DOHH2 (cell line): ENCODE data around the gene PTGFRN.

ENCODE experiments used
- H3F3A ChIP-seq: fragments of 200-600 bp; sonication (generic), shearing (Covaris generic); 2 replicates; pipeline ENCODE4 v1.6.0; 2016; ENCODE audit warnings: antibody characterized with exemption, mild to moderate bottlenecking; ENCODE audit not compliant: control insufficient read depth, insufficient read depth
- H3K27ac ChIP-seq: fragments of 200-600 bp; sonication (generic); 2 replicates; pipeline ENCODE4 v1.5.1; 2014; ENCODE audit warnings: low read depth, mild to moderate bottlenecking, low read length, moderate library complexity
- H3K27me3 ChIP-seq: fragments of 200-600 bp; sonication (generic); 2 replicates; pipeline ENCODE4 v1.6.1; 2014; ENCODE audit warnings: mild to moderate bottlenecking, low read length, mixed read lengths; ENCODE audit not compliant: control insufficient read depth
- H3K36me3 ChIP-seq: fragments of 200-600 bp; sonication (generic); 2 replicates; pipeline ENCODE4 v1.6.1; 2014; ENCODE audit warnings: mild to moderate bottlenecking, low read length, moderate library complexity, mixed read lengths; ENCODE audit not compliant: control insufficient read depth
- H3K4me1 ChIP-seq: fragments of 200-600 bp; sonication (generic); 2 replicates; pipeline ENCODE4 v1.6.1; 2014; ENCODE audit warnings: mild to moderate bottlenecking, low read length, mixed read lengths; ENCODE audit not compliant: control insufficient read depth
- H3K4me2 ChIP-seq: fragments of 200-600 bp; sonication (generic); 2 replicates; pipeline ENCODE4 v1.6.0; 2014; ENCODE audit warnings: mild to moderate bottlenecking, low read length, moderate library complexity
- H3K4me3 ChIP-seq: fragments of 200-600 bp; sonication (generic); 2 replicates; pipeline ENCODE4 v1.5.1; 2014; ENCODE audit warnings: mild to moderate bottlenecking, low read length, mixed read lengths
- H3K79me2 ChIP-seq: fragments of 200-600 bp; sonication (generic); 2 replicates; pipeline ENCODE4 v1.6.1; 2014; ENCODE audit warnings: mild to moderate bottlenecking, low read length, mixed read lengths; ENCODE audit not compliant: control insufficient read depth
- H3K9me2 ChIP-seq: fragments of 200-600 bp; sonication (generic); replicated peaks from 2 replicates; pipeline ENCODE4 v1.6.1; 2014; ENCODE audit warnings: mild to moderate bottlenecking, low read length, mixed read lengths; ENCODE audit not compliant: control insufficient read depth
- H3K9me3 ChIP-seq: fragments of 200-600 bp; sonication (generic); 2 replicates; pipeline ENCODE4 v1.6.1; 2014; ENCODE audit warnings: antibody characterized with exemption, low read length, mixed read lengths; ENCODE audit not compliant: control insufficient read depth, insufficient read depth
- H4K20me1 ChIP-seq: fragments of 200-600 bp; sonication (generic); 2 replicates; pipeline ENCODE4 v1.6.0; 2014; ENCODE audit warnings: low read depth, mild to moderate bottlenecking, antibody characterized with exemption, low read length, moderate library complexity; ENCODE audit not compliant: control insufficient read depth, insufficient read depth
- EZH2phosphoT487 ChIP-seq: fragments of 200-600 bp; sonication (generic); IDR thresholded peaks from 2 replicates; pipeline ENCODE4 v1.6.1; 2017; ENCODE audit warnings: borderline replicate concordance, mild to moderate bottlenecking, antibody characterized with exemption, low read length, moderate library complexity, mixed read lengths
- TF ChIP-seq, protein P1 (sequence below): fragments of 200-600 bp; sonication (generic); IDR thresholded peaks from one replicate; pipeline ENCODE4 v1.5.1; 2014; ENCODE audit warnings: antibody characterized with exemption, mild to moderate bottlenecking, low read depth, low read length; ENCODE audit not compliant: poor library complexity, severe bottlenecking

The PTGFRN gene

DNA sequence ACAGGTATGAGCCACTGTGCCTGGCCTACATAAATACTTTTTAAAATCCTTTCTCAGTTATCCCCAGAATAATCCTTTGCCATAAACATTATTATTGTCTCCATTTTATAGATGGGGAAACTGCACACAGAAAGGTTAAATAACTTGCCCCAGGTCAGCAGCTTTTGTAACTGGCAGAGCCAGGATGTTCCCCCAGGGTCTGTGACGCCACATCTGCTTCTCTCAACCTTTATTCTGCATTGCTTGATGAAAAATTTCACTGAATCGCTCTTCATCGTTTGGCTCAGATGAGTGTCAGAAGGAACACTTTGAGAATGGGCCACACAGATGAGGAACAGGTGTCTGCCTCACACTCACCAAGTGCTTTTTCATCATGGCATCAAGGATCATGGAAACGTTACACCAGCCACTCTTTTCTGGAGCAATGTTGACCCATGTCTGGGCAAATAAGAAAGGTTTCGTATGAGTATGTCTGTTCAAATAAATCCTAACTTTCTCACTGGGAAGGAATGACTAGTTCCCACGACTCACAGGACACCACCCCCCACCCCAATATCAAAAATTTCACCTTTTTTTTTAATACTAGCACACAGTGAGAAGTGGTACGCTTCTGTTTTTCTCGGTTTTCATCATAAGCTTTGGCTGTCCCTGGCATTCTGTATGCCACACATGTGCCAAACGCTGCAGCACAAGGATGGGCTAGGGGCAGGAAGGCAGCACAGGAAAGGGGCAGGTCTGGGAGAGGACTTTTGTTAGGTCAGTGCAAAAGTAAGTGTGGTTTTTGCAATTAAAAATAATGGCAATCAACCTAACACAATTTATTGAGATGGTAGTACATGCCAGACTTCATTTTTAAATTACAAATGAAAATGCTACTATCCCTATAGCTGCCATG lies 9.0 kb upstream of the PTGFRN start:
- H3K27ac ChIP-seq: no peak overlapping the region
- H4K20me1 ChIP-seq: no peaks in the 10 kb centered on the region
- H3K79me2 ChIP-seq: no peaks in the 10 kb centered on the region
- no peaks in the 10 kb centered on the region for H3K27me3 ChIP-seq
- H3K4me2 ChIP-seq: no peak overlapping the region
- no peaks in the 10 kb centered on the region for H3F3A ChIP-seq
- no peaks in the 10 kb centered on the region for H3K36me3 ChIP-seq
- TF ChIP-seq, protein P1, sequence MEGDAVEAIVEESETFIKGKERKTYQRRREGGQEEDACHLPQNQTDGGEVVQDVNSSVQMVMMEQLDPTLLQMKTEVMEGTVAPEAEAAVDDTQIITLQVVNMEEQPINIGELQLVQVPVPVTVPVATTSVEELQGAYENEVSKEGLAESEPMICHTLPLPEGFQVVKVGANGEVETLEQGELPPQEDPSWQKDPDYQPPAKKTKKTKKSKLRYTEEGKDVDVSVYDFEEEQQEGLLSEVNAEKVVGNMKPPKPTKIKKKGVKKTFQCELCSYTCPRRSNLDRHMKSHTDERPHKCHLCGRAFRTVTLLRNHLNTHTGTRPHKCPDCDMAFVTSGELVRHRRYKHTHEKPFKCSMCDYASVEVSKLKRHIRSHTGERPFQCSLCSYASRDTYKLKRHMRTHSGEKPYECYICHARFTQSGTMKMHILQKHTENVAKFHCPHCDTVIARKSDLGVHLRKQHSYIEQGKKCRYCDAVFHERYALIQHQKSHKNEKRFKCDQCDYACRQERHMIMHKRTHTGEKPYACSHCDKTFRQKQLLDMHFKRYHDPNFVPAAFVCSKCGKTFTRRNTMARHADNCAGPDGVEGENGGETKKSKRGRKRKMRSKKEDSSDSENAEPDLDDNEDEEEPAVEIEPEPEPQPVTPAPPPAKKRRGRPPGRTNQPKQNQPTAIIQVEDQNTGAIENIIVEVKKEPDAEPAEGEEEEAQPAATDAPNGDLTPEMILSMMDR: no peak
- TF ChIP-seq EZH2phosphoT487: no peak
- no peaks in the 10 kb centered on the region for H3K9me2 ChIP-seq
- no peak overlapping the region for H3K4me3 ChIP-seq
- H3K9me3 ChIP-seq: no peaks in the 10 kb centered on the region
- no peaks in the 10 kb centered on the region for H3K4me1 ChIP-seq

DNA sequence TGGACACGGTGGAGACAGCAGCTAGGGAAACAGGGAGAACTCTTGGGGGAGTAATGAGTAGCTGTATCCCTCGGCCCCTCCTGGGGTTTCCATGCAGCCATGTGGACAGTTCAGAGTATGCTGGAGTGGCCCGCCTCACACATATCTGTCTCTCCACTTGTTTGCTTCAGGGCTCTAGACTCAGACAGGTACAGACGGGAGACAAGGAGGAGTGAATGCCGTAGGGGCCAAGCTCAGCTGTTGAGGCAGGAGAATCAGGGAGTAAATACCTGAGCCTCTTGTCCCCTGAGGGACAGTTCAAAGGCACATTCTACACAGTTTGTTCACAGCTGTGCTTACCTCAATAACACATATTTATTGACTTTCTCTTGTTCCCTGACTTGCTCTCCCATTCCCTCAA lies 7.7 kb upstream of the PTGFRN start:
- Histone ChIP-seq H4K20me1 (no peaks in the 10 kb centered on the region), H3K27me3 (no peaks in the 10 kb centered on the region), H3K79me2 (no peaks in the 10 kb centered on the region), H3F3A (no peaks in the 10 kb centered on the region), H3K4me1 (no peaks in the 10 kb centered on the region), H3K4me3 (no peak overlapping the region), H3K9me3 (no peaks in the 10 kb centered on the region), H3K9me2 (no peaks in the 10 kb centered on the region), H3K36me3 (no peaks in the 10 kb centered on the region), H3K4me2 (no peak overlapping the region), H3K27ac (no peak overlapping the region)
- TF ChIP-seq, protein P1: no peak
- TF ChIP-seq EZH2phosphoT487: no peak

DNA sequence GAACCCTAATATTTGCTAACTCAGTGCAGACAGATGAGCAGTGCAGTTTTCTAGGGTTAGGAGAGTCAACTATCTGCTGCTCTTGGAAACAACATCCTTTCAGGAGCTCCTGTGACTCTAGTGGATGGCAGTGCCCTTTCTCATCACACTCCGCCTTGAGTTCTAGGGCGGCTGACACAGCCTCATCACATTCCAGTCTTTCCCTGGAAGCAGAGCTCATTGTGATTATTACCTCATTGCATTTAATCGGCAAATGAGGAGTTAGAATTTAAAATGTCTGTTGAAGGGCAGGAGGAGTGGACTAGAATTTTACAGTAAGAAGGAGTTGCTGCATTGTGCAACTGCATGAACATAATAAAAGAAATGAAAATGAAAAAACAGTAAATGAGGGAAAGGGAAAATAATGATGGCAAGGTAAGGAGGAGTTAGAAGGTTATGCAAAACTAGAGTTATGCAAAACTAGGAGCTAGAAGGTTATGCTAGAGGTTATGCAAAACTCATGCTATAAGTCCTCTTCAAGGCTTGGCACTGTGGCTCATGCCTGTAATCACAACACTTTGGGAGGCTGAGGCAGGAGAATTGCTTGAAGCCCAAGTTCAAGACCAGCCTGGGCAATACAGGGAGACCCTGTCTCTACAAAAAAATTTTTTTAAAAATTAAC lies 6.9 kb upstream of the PTGFRN start:
- TF ChIP-seq EZH2phosphoT487: no peak
- TF ChIP-seq, protein P1: no peak

More for the DNA sequence above, 6.9 kb upstream of the PTGFRN start:
- Histone ChIP-seq H3K9me3 (no peaks in the 10 kb centered on the region), H3K27ac (no peak overlapping the region), H3K9me2 (no peaks in the 10 kb centered on the region), H3K79me2 (no peaks in the 10 kb centered on the region), H4K20me1 (no peaks in the 10 kb centered on the region), H3K27me3 (no peaks in the 10 kb centered on the region), H3F3A (no peaks in the 10 kb centered on the region), H3K36me3 (no peaks in the 10 kb centered on the region), H3K4me1 (no peaks in the 10 kb centered on the region), H3K4me3 (no peak overlapping the region), H3K4me2 (no peak overlapping the region)
